NT2/D1 (cell line): ENCODE results near the gene PDIK1L.

Experiments
- DNase-seq: peaks from one replicate; pipeline ENCODE4 v3.0.0-alpha.2; 2011; ENCODE audit warnings: low read depth, low spot score
- H3K27me3 ChIP-seq: 2 replicates; pipeline ENCODE4 v1.6.0; 2011; ENCODE audit warnings: mild to moderate bottlenecking; ENCODE audit not compliant: insufficient read length, insufficient read depth
- H3K36me3 ChIP-seq: 2 replicates; pipeline ENCODE4 v1.6.1; 2011; ENCODE audit warnings: mild to moderate bottlenecking, low read length, mixed read lengths; ENCODE audit not compliant: insufficient read depth, insufficient read length
- H3K4me1 ChIP-seq: 2 replicates; pipeline ENCODE4 v1.5.1; 2011; ENCODE audit not compliant: insufficient read depth, insufficient read length
- H3K4me3 ChIP-seq: 2 replicates; pipeline ENCODE4 v1.5.1; 2011; ENCODE audit warnings: low read depth; ENCODE audit not compliant: insufficient read length
- H3K9ac ChIP-seq: 2 replicates; pipeline ENCODE4 v1.6.0; 2011; ENCODE audit warnings: low read depth; ENCODE audit not compliant: insufficient read length
- H3K9me3 ChIP-seq: 2 replicates; pipeline ENCODE4 v1.5.1; 2011; ENCODE audit warnings: mild to moderate bottlenecking, low read length; ENCODE audit not compliant: insufficient read depth
- SUZ12 ChIP-seq: IDR thresholded peaks from 2 replicates; pipeline ENCODE4 v1.6.1; 2011; ENCODE audit not compliant: insufficient read length, insufficient read depth; ENCODE audit errors: extremely low read depth
- YY1 ChIP-seq: IDR thresholded peaks from 2 replicates; pipeline ENCODE4 v1.6.1; 2011; ENCODE audit not compliant: insufficient read length, insufficient read depth
- ZNF274 ChIP-seq: IDR thresholded peaks from 2 replicates; pipeline ENCODE4 v1.6.1; 2011; ENCODE audit warnings: mild to moderate bottlenecking, low read depth, low read length

Gene PDIK1L

GRCh38 chr1:26168410-26169197 is 57.0 kb downstream of the PDIK1L start, which contains the start of gene C1orf232:
C1orf232 (minus strand) TSS chr1:26168963; CDS start chr1:26168499, 464 bp downstream.
- H3K27me3 ChIP-seq, result peaks cover 34% of the 10 kb centered on the region
- peak within 1 kb of the TSS; percentile 95 for H3K4me3 ChIP-seq
- DNase-seq, result no peak
- H3K4me1 ChIP-seq, result peaks cover 37% of the 10 kb centered on the region
- TF ChIP-seq YY1 (no peak), ZNF274 (no peak), SUZ12 (no peak)
- H3K9me3 ChIP-seq, result no peaks in the 10 kb centered on the region
- peaks cover 22% of the 10 kb centered on the region for H3K36me3 ChIP-seq
- peak within 1 kb of the TSS; percentile 95 for H3K9ac ChIP-seq

GRCh38 chr1:26169198-26169554 is 57.6 kb downstream of the PDIK1L start:
- no peak for DNase-seq
- TF ChIP-seq ZNF274 (no peak), SUZ12 (no peak), YY1 (no peak)
- Histone ChIP-seq H3K27me3 (peaks cover 29% of the 10 kb centered on the region), H3K4me3 (no peak overlapping the region), H3K9ac (no peak overlapping the region), H3K36me3 (peaks cover 24% of the 10 kb centered on the region), H3K4me1 (peaks cover 32% of the 10 kb centered on the region), H3K9me3 (no peaks in the 10 kb centered on the region)

GRCh38 chr1:26169669-26170471 is 58.2 kb downstream of the PDIK1L start, which contains the start of gene ZNF593:
ZNF593 (plus strand) TSS chr1:26169908; CDS start chr1:26169984, 76 bp downstream.
- H3K4me3 ChIP-seq, result peak within 1 kb of the TSS; percentile 95
- peaks cover 24% of the 10 kb centered on the region for H3K36me3 ChIP-seq
- no peak for TF ChIP-seq SUZ12
- TF ChIP-seq YY1, result no peak
- TF ChIP-seq ZNF274, result no peak
- H3K4me1 ChIP-seq, result peaks cover 32% of the 10 kb centered on the region
- DNase-seq, result peak; percentile 90
- peaks cover 29% of the 10 kb centered on the region for H3K27me3 ChIP-seq
- no peaks in the 10 kb centered on the region for H3K9me3 ChIP-seq
- H3K9ac ChIP-seq, result peak within 1 kb of the TSS; percentile 95

- peaks cover 24% of the 10 kb centered on the region for H3K36me3 ChIP-seq
- H3K27me3 ChIP-seq, result peaks cover 29% of the 10 kb centered on the region
- no peaks in the 10 kb centered on the region for H3K9me3 ChIP-seq
- DNase-seq, result no peak
- H3K4me3 ChIP-seq, result peak overlapping the region; percentile 95
- peak overlapping the region; percentile 95 for H3K9ac ChIP-seq
- TF ChIP-seq ZNF274 (no peak), YY1 (no peak), SUZ12 (no peak)
- peaks cover 32% of the 10 kb centered on the region for H3K4me1 ChIP-seq
Observed at GRCh38 chr1:26170472-26170821, 58.8 kb downstream of the PDIK1L start.

GRCh38 chr1:26171084-26172072 is 59.8 kb downstream of the PDIK1L start, which contains the start of gene ZNF593OS:
ZNF593OS (minus strand) TSS chr1:26171832; CDS start chr1:26171661, 171 bp downstream.
- peaks cover 24% of the 10 kb centered on the region for H3K36me3 ChIP-seq
- H3K4me3 ChIP-seq, result peak within 1 kb of the TSS; percentile 95
- peaks cover 21% of the 10 kb centered on the region for H3K27me3 ChIP-seq
- no peak for TF ChIP-seq SUZ12
- TF ChIP-seq YY1, result no peak
- H3K9ac ChIP-seq, result peak within 1 kb of the TSS; percentile 95
- peaks cover 25% of the 10 kb centered on the region for H3K4me1 ChIP-seq
- H3K9me3 ChIP-seq, result no peaks in the 10 kb centered on the region
- DNase-seq, result no peak
